ENCODE measurements around the gene SPATS2. TPM values are rescaled to one million over a fixed set of nuclear protein-coding genes. Genes with fewer than 3 reads are reported as not detected.

SPATS2 gene
- total RNA-seq, 2 experiments from 2014 or later = 8.7 to 9.6 TPM

DNA sequence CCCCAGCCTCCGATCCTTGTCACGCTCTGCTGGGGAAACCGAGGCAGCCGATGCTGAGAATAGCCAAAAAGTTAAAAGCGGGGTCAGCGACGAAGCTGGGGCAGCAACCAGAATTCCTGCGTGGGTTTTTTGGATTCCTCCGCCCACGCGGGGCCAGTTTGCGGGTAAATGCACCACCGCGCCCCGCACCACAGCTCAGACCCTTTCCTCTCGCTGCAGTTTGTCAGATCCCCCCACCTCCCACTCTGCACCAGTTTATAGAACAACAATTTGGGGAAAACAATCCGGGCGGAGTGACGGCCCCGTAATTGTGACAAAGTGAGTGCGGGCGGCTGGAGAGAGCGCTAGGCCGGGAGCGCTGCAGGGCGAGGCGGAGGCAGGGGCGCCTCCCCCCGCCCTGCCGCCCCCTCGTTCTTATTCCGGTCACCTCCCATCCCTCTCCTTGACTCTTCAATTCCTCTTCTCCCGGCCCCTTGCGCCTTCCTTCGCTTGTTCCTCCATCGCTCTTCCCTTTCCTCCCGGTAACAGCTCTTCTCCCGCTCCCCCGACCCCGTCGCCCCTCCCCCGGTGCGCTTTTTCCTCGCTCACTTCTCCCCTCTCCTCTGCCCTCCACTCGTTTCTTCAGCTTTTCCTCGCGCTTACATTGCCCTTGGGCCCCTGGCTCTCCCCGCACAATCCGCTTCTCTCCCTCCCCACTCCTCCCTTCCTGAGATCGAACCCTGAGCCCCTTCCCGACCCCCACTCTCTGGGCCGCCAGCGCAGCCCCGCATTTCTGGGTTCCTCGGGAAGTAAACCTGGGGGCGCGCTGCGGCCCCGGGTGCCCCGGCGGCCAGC, 21.2 kb upstream of the SPATS2 start:
- intact Hi-C loops (cut with micrococcal nuclease) = loop anchor here (2.0 to 10.0 kb wide), 2 partner anchors 21 to 371 kb away; partner anchors contain the start of genes SPATS2, WNT1 and WNT10B
- Mint-ChIP-seq H3K27ac (no peak overlapping the region), H3K4me1 (ENCODE audit: low read depth) (peaks cover 42% of the 10 kb centered on the region), H3K9me3 (no peaks in the 10 kb centered on the region), H3K27me3 (ENCODE audit: low read depth) (peaks cover 62% of the 10 kb centered on the region), H3K36me3 (ENCODE audit: low read depth) (no peaks in the 10 kb centered on the region), H3K4me3 (peak overlapping the region; percentile 58)
- DNase-seq = no peak
- CTCF ChIA-PET = interaction anchor here (0.8 to 8.7 kb wide), 8 partner anchors 13 to 168 kb away, joined by 3 to 97 read pairs (median 12); partner anchors contain the start of genes PRPH and TUBA1C

DNA sequence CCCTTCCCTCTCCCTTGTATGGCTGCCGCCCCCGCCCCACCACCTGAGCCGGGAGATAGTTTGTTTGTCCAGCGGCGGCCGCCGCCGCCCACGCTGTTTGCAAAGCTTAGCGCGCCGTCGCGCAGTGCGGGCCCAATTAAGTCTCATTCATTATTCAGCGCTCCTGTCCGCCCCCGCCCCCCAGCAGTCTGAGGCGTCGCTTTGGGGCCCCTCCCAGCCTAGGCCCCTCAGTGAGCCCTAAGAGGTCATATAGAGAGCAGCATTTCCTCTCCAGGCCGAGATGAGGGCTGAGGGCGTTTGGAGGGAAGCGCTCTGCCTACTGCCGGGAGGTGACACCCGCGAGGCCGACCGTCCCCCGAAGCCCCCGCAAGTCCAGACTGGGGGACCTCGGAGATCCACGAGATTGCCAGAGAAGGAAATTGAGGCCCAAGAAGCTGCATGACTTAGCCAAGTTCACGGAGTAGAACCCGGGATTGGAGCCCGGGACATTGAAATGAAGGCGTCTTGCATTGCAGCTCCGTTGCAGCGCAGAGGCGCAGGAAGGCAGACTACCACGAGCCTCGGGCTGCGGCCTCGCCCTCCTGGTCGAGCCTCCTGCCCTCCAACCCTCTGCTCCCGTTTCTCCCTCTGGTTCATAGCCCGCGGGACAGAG, 20.5 kb upstream of the SPATS2 start, which contains the start of gene DNAJC22:
Gene DNAJC22 (plus strand): TSS at position 230 of the 652 bp plus-strand sequence. CDS start 1,985 bp downstream, outside the sequence.
- peak; percentile 43 for DNase-seq
- CTCF ChIA-PET = interaction anchor here (0.8 to 8.7 kb wide), 20 partner anchors 9 to 206 kb away, joined by 3 to 97 read pairs (median 7); partner anchors contain the start of genes C1QL4, PRPH, SPATS2 and TUBA1C
- Mint-ChIP-seq H3K27me3 (ENCODE audit: low read depth) (peaks cover 56% of the 10 kb centered on the region), H3K36me3 (ENCODE audit: low read depth) (no peaks in the 10 kb centered on the region), H3K4me3 (peak within 1 kb of the TSS; percentile 58), H3K27ac (no peak within 1 kb of the TSS), H3K4me1 (ENCODE audit: low read depth) (peaks cover 42% of the 10 kb centered on the region), H3K9me3 (no peaks in the 10 kb centered on the region)
- intact Hi-C loops (cut with micrococcal nuclease) = loop anchor here (1.0 to 10.0 kb wide), 3 partner anchors 20 to 372 kb away; partner anchors contain the start of genes SPATS2, WNT1 and WNT10B

GRCh38 chr12:49347311-49348193, 19.7 kb upstream of the SPATS2 start:
- peaks cover 41% of the 10 kb centered on the region for H3K4me1 Mint-ChIP-seq (ENCODE audit: low read depth)
- CTCF ChIA-PET = interaction anchor here (0.6 to 8.7 kb wide), 28 partner anchors 9 to 206 kb away, joined by 3 to 97 read pairs (median 6); partner anchors contain the start of genes C1QL4, PRPH, SPATS2 and TROAP

DNA sequence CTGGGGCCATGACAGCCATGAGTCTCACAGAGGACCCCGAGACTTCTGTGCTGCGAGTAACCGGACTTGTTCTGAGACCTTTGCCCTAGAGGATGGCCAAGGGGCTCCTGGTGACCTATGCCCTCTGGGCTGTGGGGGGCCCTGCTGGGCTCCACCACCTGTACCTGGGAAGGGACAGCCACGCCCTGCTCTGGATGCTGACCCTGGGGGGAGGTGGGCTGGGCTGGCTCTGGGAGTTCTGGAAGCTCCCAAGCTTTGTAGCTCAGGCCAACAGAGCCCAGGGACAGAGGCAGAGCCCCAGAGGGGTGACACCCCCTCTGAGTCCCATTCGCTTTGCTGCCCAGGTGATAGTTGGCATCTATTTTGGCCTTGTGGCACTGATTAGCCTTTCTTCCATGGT, 18.5 kb upstream of the SPATS2 start:
- Mint-ChIP-seq H3K27ac (no peak overlapping the region), H3K4me1 (ENCODE audit: low read depth) (peaks cover 29% of the 10 kb centered on the region), H3K27me3 (ENCODE audit: low read depth) (peaks cover 53% of the 10 kb centered on the region), H3K9me3 (no peaks in the 10 kb centered on the region), H3K36me3 (ENCODE audit: low read depth) (no peaks in the 10 kb centered on the region), H3K4me3 (no peak overlapping the region)
- CTCF ChIA-PET = interaction anchor here (1.0 to 8.7 kb wide), 7 partner anchors 17 to 168 kb away, joined by 3 to 97 read pairs (median 8); partner anchors contain the start of genes PRPH and TROAP
- intact Hi-C loops (cut with micrococcal nuclease) = loop anchor here (10.0 kb wide), 1 partner anchor 374 kb away; the partner anchor contains the start of genes WNT1 and WNT10B
- DNase-seq = no peak

More at GRCh38 chr12:49347311-49348193, 19.7 kb upstream of the SPATS2 start:
- Mint-ChIP-seq H3K27ac (no peak overlapping the region), H3K27me3 (ENCODE audit: low read depth) (peaks cover 58% of the 10 kb centered on the region), H3K9me3 (no peaks in the 10 kb centered on the region), H3K36me3 (ENCODE audit: low read depth) (no peaks in the 10 kb centered on the region), H3K4me3 (peak overlapping the region; percentile 58)
- DNase-seq = peak; percentile 77
- intact Hi-C loops (cut with micrococcal nuclease) = loop anchor here (1.0 to 10.0 kb wide), 3 partner anchors 19 to 373 kb away; partner anchors contain the start of genes SPATS2, WNT1 and WNT10B

DNA sequence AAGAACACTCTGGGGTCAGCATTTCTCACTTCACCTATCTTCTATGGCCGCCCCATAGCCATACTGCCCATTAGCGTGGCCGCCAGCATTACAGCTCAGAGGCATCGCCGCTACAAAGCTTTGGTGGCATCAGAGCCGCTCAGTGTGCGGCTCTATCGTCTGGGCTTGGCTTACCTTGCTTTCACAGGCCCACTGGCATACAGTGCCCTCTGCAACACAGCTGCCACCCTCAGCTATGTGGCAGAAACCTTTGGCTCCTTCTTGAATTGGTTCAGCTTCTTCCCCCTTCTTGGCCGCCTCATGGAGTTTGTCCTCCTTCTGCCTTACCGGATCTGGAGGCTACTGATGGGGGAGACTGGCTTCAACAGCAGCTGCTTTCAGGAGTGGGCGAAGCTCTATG, 18.0 kb upstream of the SPATS2 start:
- no peak overlapping the region for H3K4me3 Mint-ChIP-seq
- DNase-seq = no peak
- intact Hi-C loops (cut with micrococcal nuclease) = loop anchor here (10.0 kb wide), 1 partner anchor 374 kb away; the partner anchor contains the start of genes WNT1 and WNT10B
- CTCF ChIA-PET = interaction anchor here (1.0 to 8.7 kb wide), 4 partner anchors 55 to 167 kb away, joined by 3 to 97 read pairs (median 12); partner anchors contain the start of gene PRPH
- H3K4me1 Mint-ChIP-seq (ENCODE audit: low read depth) = peaks cover 24% of the 10 kb centered on the region
- H3K27me3 Mint-ChIP-seq (ENCODE audit: low read depth) = peaks cover 49% of the 10 kb centered on the region
- H3K36me3 Mint-ChIP-seq (ENCODE audit: low read depth) = no peaks in the 10 kb centered on the region
- no peaks in the 10 kb centered on the region for H3K9me3 Mint-ChIP-seq
- no peak overlapping the region for H3K27ac Mint-ChIP-seq

DNA sequence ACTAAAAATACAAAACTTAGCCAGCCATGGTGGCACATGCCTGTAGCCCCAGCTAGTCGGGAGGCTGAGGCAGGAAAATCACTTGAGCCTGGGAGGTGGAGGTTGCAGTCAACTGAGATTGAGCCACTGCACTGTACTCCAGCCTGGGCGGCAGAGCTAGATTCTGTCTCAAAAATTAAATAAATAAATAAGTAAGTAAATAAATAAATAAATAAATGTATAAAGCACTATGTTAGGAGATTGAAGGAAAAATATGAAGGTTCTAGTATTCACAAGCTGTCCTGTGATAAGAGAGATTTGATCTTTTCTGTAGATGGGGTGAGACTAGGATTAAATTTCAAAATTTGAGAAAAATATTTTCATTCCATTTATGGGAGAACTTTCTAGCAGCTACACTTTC, 14.9 kb upstream of the SPATS2 start:
- Mint-ChIP-seq H3K9me3 (no peaks in the 10 kb centered on the region), H3K4me1 (ENCODE audit: low read depth) (peaks cover 2% of the 10 kb centered on the region), H3K27ac (no peak overlapping the region), H3K36me3 (ENCODE audit: low read depth) (no peaks in the 10 kb centered on the region), H3K4me3 (no peak overlapping the region), H3K27me3 (ENCODE audit: low read depth) (peaks cover 28% of the 10 kb centered on the region)
- DNase-seq = no peak
- CTCF ChIA-PET = interaction anchor here (0.7 to 8.7 kb wide), 7 partner anchors 10 to 268 kb away, joined by 3 to 97 read pairs (median 4); no protein-coding TSS in a partner anchor
- intact Hi-C loops (cut with micrococcal nuclease) = no loop called here

DNA sequence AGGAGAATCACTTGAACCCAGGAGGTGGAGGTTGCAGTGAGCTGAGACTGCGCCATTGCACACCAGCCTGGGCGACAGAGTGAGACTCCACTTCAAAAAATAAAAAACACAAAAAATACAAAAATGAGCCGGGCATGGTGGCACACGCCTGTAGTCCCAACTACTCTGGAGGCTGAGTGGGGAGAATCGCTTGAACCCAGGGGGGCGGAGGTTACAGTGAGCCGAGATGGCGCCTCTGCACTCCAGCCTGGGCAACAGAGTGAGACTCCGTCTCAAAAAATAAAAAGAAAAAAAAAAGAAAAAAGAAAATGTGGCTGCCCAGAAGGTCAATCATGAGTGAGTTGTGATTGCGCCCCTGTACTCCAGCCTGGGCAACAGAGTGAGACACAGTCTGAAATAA, 11.3 kb upstream of the SPATS2 start:
- no peak overlapping the region for H3K4me3 Mint-ChIP-seq
- intact Hi-C loops (cut with micrococcal nuclease) = no loop called here

GRCh38 chr12:49357103-49357678, 10.1 kb upstream of the SPATS2 start:
- CTCF ChIA-PET = interaction anchor here (0.7 to 5.6 kb wide), 20 partner anchors 9 to 1336 kb away, joined by 3 to 267 read pairs (median 6); partner anchors contain the start of genes C1QL4 and SPATS2
- Mint-ChIP-seq H3K4me1 (ENCODE audit: low read depth) (peaks cover 2% of the 10 kb centered on the region), H3K9me3 (no peaks in the 10 kb centered on the region), H3K27me3 (ENCODE audit: low read depth) (peaks cover 20% of the 10 kb centered on the region), H3K36me3 (ENCODE audit: low read depth) (no peaks in the 10 kb centered on the region), H3K4me3 (no peak overlapping the region), H3K27ac (no peak overlapping the region)
- intact Hi-C loops (cut with micrococcal nuclease) = no loop called here
- DNase-seq = no peak

More for the DNA sequence above, 11.3 kb upstream of the SPATS2 start:
- no peak for DNase-seq
- Mint-ChIP-seq H3K27ac (no peak overlapping the region), H3K36me3 (ENCODE audit: low read depth) (no peaks in the 10 kb centered on the region), H3K4me1 (ENCODE audit: low read depth) (peaks cover 2% of the 10 kb centered on the region), H3K9me3 (no peaks in the 10 kb centered on the region), H3K27me3 (ENCODE audit: low read depth) (peaks cover 22% of the 10 kb centered on the region)
- CTCF ChIA-PET = interaction anchor here (0.6 to 5.6 kb wide), 5 partner anchors 8 to 776 kb away, joined by 3 to 267 read pairs (median 7); no protein-coding TSS in a partner anchor

- Mint-ChIP-seq H3K4me3 (no peak overlapping the region), H3K4me1 (ENCODE audit: low read depth) (peaks cover 2% of the 10 kb centered on the region)
These were observed 8.7 kb upstream of the SPATS2 start for GRCh38 chr12:49358483-49359141.

DNA sequence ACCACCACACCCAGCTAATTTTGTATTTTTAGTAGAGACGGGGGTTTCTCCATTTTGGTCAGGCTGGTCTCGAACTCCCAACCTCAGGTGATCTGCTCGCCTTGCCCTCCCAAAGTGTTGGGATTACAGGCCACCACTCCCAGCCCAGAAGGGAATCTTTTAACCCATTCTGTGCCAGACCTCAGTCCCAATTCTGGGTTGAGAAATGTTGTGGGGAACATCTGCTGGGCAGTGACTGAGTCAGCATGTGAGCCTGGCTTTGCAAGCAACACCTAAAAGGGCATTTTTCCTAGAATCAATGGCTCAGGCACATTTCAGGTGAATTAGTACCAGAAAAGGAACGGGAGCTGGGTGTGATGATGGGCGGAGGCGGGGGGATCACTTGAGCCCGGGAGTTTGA, 7.6 kb upstream of the SPATS2 start:
- H3K4me1 Mint-ChIP-seq (ENCODE audit: low read depth) = peaks cover 2% of the 10 kb centered on the region
- H3K4me3 Mint-ChIP-seq = no peak overlapping the region
- no peaks in the 10 kb centered on the region for H3K36me3 Mint-ChIP-seq (ENCODE audit: low read depth)
- no peak for DNase-seq
- no peaks in the 10 kb centered on the region for H3K9me3 Mint-ChIP-seq
- peaks cover 14% of the 10 kb centered on the region for H3K27me3 Mint-ChIP-seq (ENCODE audit: low read depth)
- no peak overlapping the region for H3K27ac Mint-ChIP-seq
- intact Hi-C loops (cut with micrococcal nuclease) = no loop called here
- CTCF ChIA-PET = interaction anchor here (1.6 to 5.6 kb wide), 16 partner anchors 10 to 264 kb away, joined by 4 to 267 read pairs (median 14); partner anchors contain the start of genes DNAJC22, PRPF40B and PRPH

More at GRCh38 chr12:49358483-49359141, 8.7 kb upstream of the SPATS2 start:
- CTCF ChIA-PET = interaction anchor here (0.6 to 5.6 kb wide), 62 partner anchors 8 to 547 kb away, joined by 3 to 267 read pairs (median 5); partner anchors contain the start of genes C1QL4, DNAJC22, KCNH3 and PRPF40B
- DNase-seq = peak; percentile 75
- H3K27ac Mint-ChIP-seq = no peak overlapping the region
- no peaks in the 10 kb centered on the region for H3K36me3 Mint-ChIP-seq (ENCODE audit: low read depth)
- H3K9me3 Mint-ChIP-seq = no peaks in the 10 kb centered on the region
- H3K27me3 Mint-ChIP-seq (ENCODE audit: low read depth) = peaks cover 14% of the 10 kb centered on the region
- intact Hi-C loops (cut with micrococcal nuclease) = loop anchor here (1.0 kb wide), 2 partner anchors 156 to 222 kb away; no protein-coding TSS in a partner anchor
